A673 (cell line): ENCODE results near the gene ST3GAL6. TPM values are rescaled to one million over a fixed set of nuclear protein-coding genes. Genes with fewer than 3 reads are reported as not detected.

Experiments used
- BruUV-seq: library from RNA; stranded (reverse); fragments of 400-500 nt; replicated peaks from 2 replicates; lab custom pipeline; 2021; lab: Mats Ljungman, UMichigan
- CTCF ChIA-PET: fragments of 300-600 bp; sonication (Branson Sonifier 250); formaldehyde crosslinking; loops from one replicate; lab custom pipeline; 2022; ENCODE audit warnings: antibody characterized with exemption; lab: Charles Lee
- POLR2A ChIA-PET: fragments of 300-600 bp; sonication (Branson Sonifier 250); formaldehyde crosslinking; loops from one replicate; lab custom pipeline; 2022; ENCODE audit warnings: antibody characterized with exemption; ENCODE audit not compliant: low non-redundant PET; lab: Charles Lee
- DNase-seq: peaks from one replicate; pipeline ENCODE4 v3.0.0-alpha.2; 2015; ENCODE audit warnings: low spot score
- H3K27ac ChIP-seq: fragments of 200-600 bp; sonication (generic); 2 replicates; pipeline ENCODE4 v1.5.1; 2016; ENCODE audit warnings: mixed run types, low read depth, mild to moderate bottlenecking, mixed read lengths, antibody characterized with exemption, low read length; ENCODE audit not compliant: poor library complexity, severe bottlenecking
- H3K27me3 ChIP-seq: fragments of 200-600 bp; sonication (generic); replicated peaks from 2 replicates; pipeline ENCODE4 v1.6.1; 2017; ENCODE audit warnings: mixed run types, low read depth, mild to moderate bottlenecking, mixed read lengths, antibody characterized with exemption, low read length; ENCODE audit not compliant: insufficient read depth, poor library complexity
- H3K36me3 ChIP-seq: fragments of 200-600 bp; sonication (generic); 2 replicates; pipeline ENCODE4 v1.6.1; 2016; ENCODE audit warnings: mixed run types, mild to moderate bottlenecking, mixed read lengths, antibody characterized with exemption, low read length; ENCODE audit not compliant: insufficient read depth, poor library complexity, severe bottlenecking
- H3K4me1 ChIP-seq: fragments of 200-600 bp; sonication (generic); 2 replicates; pipeline ENCODE4 v1.6.1; 2017; ENCODE audit warnings: mixed run types, mild to moderate bottlenecking, mixed read lengths, antibody characterized with exemption, low read length; ENCODE audit not compliant: insufficient read depth, poor library complexity, severe bottlenecking
- H3K4me3 ChIP-seq: fragments of 200-600 bp; sonication (generic); 2 replicates; pipeline ENCODE4 v1.5.1; 2016; ENCODE audit warnings: low read depth, mixed run types, mild to moderate bottlenecking, mixed read lengths, low read length; ENCODE audit not compliant: poor library complexity, severe bottlenecking
- H3K9me3 ChIP-seq: fragments of 200-600 bp; sonication (generic); 2 replicates; pipeline ENCODE4 v1.6.1; 2016; ENCODE audit warnings: mixed run types, low read depth, mild to moderate bottlenecking, mixed read lengths, antibody characterized with exemption, low read length; ENCODE audit not compliant: poor library complexity, severe bottlenecking
- EZH2 ChIP-seq: fragments of 200-600 bp; sonication (generic); IDR thresholded peaks from 2 replicates; pipeline ENCODE4 v1.6.1; 2017; ENCODE audit warnings: borderline replicate concordance, low read depth, mild to moderate bottlenecking, mixed read lengths, antibody characterized with exemption, low read length; ENCODE audit not compliant: poor library complexity, severe bottlenecking
- intact Hi-C: fragments of 100-400 bp; cut with micrococcal nuclease; formaldehyde crosslinking; loops from one replicate; pipeline ENCODE4 v1.10.0; 2022; ENCODE audit not compliant: unreplicated experiment
- total RNA-seq: library from RNA; stranded (reverse); gene quantifications from 2 replicates; pipeline ENCODE4 v1.2.3, GENCODE V29; 2021
- TF ChIP-seq, protein P1 (sequence below): fragments of 300-800, 200-600 bp; sonication (generic); conservative IDR thresholded peaks from 2 replicates; pipeline ENCODE4 v1.5.1; 2017; ENCODE audit warnings: low read depth, mild to moderate bottlenecking, antibody characterized with exemption, low read length, moderate library complexity, mixed read lengths

ST3GAL6 gene
- total RNA-seq, 1 experiment from 2014 or later: 4.8 TPM

DNA sequence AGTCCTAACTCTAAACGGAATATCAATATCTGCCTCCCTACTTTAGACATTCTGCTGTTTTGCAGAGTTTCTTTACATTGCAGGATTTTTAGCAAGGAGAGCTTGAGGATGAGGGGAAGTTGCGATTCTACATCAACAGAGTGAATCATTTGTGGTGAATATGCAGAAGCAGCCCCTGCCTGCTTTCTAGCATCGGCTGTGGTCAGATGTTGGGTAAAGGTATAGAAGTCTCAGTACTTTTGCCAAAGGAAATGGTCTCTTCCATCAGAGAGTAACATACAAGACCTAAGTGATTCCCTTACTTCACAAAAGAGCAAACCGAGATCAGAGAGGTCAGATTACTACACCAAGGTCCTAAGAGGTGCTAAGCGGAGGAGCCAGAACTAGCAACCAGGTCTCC, 15.2 kb downstream of the ST3GAL6 start:
- intact Hi-C loops: no loop called here
- TF ChIP-seq EZH2: no peak
- TF ChIP-seq, protein P1, sequence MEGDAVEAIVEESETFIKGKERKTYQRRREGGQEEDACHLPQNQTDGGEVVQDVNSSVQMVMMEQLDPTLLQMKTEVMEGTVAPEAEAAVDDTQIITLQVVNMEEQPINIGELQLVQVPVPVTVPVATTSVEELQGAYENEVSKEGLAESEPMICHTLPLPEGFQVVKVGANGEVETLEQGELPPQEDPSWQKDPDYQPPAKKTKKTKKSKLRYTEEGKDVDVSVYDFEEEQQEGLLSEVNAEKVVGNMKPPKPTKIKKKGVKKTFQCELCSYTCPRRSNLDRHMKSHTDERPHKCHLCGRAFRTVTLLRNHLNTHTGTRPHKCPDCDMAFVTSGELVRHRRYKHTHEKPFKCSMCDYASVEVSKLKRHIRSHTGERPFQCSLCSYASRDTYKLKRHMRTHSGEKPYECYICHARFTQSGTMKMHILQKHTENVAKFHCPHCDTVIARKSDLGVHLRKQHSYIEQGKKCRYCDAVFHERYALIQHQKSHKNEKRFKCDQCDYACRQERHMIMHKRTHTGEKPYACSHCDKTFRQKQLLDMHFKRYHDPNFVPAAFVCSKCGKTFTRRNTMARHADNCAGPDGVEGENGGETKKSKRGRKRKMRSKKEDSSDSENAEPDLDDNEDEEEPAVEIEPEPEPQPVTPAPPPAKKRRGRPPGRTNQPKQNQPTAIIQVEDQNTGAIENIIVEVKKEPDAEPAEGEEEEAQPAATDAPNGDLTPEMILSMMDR: no peak
- peaks cover 6% of the 10 kb centered on the region for H3K4me1 ChIP-seq
- no TSS peak for BruUV-seq
- H3K27ac ChIP-seq: no peak overlapping the region
- POLR2A ChIA-PET: no interaction called here
- no peaks in the 10 kb centered on the region for H3K9me3 ChIP-seq
- H3K27me3 ChIP-seq: no peaks in the 10 kb centered on the region
- CTCF ChIA-PET: no interaction called here
- DNase-seq: no peak
- no peaks in the 10 kb centered on the region for H3K36me3 ChIP-seq
- no peak overlapping the region for H3K4me3 ChIP-seq

DNA sequence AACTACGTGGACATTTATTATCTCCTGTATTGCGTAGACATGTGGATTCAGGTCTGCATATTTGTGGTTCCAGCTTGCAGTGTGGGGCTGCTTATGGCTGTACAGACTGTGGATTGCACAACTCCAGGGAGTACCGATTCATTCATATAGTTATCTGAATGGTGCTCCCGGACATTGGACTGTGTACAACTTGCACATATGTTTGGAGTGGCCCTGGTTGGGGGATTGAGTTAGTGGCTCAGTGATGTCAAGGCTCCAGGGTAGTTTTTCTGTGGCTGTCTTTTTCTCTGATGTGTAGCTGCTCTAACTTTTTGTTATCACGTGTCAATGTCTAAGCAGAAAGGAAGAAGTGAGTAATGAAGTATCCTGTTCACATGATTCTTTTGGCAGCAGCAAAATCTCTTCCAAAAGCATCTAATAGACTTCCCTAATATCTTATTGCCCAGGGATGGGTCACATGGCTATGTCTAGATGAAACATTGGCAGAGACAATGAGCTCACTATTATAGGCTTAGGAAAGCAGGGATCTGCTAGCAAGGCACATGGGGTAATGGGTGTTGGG, 15.8 kb downstream of the ST3GAL6 start:
- no peaks in the 10 kb centered on the region for H3K9me3 ChIP-seq
- peak; percentile 27 for DNase-seq
- no peaks in the 10 kb centered on the region for H3K27me3 ChIP-seq
- H3K4me1 ChIP-seq: peaks cover 6% of the 10 kb centered on the region
- intact Hi-C loops: no loop called here
- CTCF ChIA-PET: no interaction called here
- H3K4me3 ChIP-seq: no peak overlapping the region
- H3K36me3 ChIP-seq: no peaks in the 10 kb centered on the region
- TF ChIP-seq, protein P1: no peak
- TF ChIP-seq EZH2: no peak
- POLR2A ChIA-PET: no interaction called here
- H3K27ac ChIP-seq: no peak overlapping the region
- BruUV-seq: no TSS peak

DNA sequence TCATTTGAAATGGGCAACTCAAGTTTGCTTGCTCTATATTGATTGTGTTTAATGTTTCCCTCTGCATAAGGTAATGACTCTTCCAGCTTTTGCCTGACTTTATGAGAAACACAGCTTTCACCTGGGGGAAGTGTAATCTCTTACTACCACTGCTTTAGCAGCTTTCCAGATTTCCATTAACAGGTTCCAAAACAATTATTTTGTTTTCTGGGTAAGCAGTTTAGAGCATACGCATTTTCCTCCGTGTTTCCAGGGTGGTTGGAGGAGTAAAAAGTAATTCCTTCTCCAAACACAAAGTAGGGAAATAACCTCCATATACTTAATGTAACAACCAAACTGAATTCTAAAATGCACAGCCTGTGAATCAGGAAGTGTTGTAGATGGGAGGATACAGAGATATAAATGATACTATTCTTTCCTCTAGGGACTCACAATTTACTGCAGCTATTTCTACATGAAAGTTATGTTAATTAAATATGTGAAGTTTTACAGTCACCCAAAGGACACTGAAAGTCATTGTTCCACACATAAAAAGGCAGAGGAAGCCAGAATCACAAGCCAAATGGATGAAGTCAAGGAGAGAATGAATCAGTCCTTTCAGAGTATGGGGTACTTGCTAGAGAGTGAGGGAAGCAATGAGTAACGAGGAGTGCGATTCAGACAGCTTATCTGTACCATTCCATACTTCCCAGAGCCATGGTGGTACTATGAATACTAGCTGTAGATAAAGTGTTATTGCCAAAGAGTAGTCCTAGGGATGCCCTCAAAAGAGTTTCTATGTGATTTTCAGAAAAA, 16.6 kb downstream of the ST3GAL6 start:
- Histone ChIP-seq H3K4me1 (peaks cover 6% of the 10 kb centered on the region), H3K27ac (no peak overlapping the region), H3K4me3 (no peak overlapping the region), H3K9me3 (no peaks in the 10 kb centered on the region), H3K27me3 (no peaks in the 10 kb centered on the region), H3K36me3 (no peaks in the 10 kb centered on the region)
- ChIA-PET POLR2A (no interaction called here), CTCF (interaction anchor here (0.6 kb wide), 1 partner anchor 126 kb away, joined by 3 read pairs; no protein-coding TSS in a partner anchor)
- peak; percentile 21 for DNase-seq
- TF ChIP-seq, protein P1: no peak
- TF ChIP-seq EZH2: no peak
- intact Hi-C loops: no loop called here
- BruUV-seq: no TSS peak
